Measurements from ENCODE around the gene CDHR5.

CDHR5 gene

GRCh38 chr11:625636-626268 is 997 bp upstream of the CDHR5 start:
- DNase-seq (ENCODE audit: insufficient read length, low spot score) (no peak), FAIRE-seq (no peak)

- FAIRE-seq (no peak), DNase-seq (ENCODE audit: insufficient read length, low spot score) (no peak)
These were observed 603 bp downstream of the CDHR5 start for GRCh38 chr11:623999-624704.

- DNase-seq (ENCODE audit: insufficient read length, low spot score) (no peak), FAIRE-seq (no peak)
These were observed 1.3 kb downstream of the CDHR5 start for GRCh38 chr11:623349-623869.

GRCh38 chr11:621838-622237 is 2.9 kb downstream of the CDHR5 start:
- DNase-seq (ENCODE audit: insufficient read length, low spot score) = no peak
- no peak for FAIRE-seq

- no peak for FAIRE-seq
These were observed 3.6 kb downstream of the CDHR5 start for GRCh38 chr11:620935-621814.

GRCh38 chr11:620201-620600 is 4.6 kb downstream of the CDHR5 start:
- no peak for FAIRE-seq

More at GRCh38 chr11:620935-621814, 3.6 kb downstream of the CDHR5 start:
- no peak for DNase-seq (ENCODE audit: insufficient read length, low spot score)

GRCh38 chr11:619628-620050 is 5.1 kb downstream of the CDHR5 start:
- FAIRE-seq (no peak), DNase-seq (ENCODE audit: insufficient read length, low spot score) (no peak)

More at GRCh38 chr11:620201-620600, 4.6 kb downstream of the CDHR5 start:
- DNase-seq (ENCODE audit: insufficient read length, low spot score) = no peak

- no peak for FAIRE-seq
These were observed 5.7 kb downstream of the CDHR5 start for GRCh38 chr11:618856-619627.

GRCh38 chr11:617912-618682 is 6.7 kb downstream of the CDHR5 start:
- FAIRE-seq (no peak), DNase-seq (ENCODE audit: insufficient read length, low spot score) (no peak)

More at GRCh38 chr11:618856-619627, 5.7 kb downstream of the CDHR5 start:
- no peak for DNase-seq (ENCODE audit: insufficient read length, low spot score)

GRCh38 chr11:617199-617911 is 7.4 kb downstream of the CDHR5 start:
- no peak for FAIRE-seq

GRCh38 chr11:616320-617198 is 8.2 kb downstream of the CDHR5 start:
- DNase-seq (ENCODE audit: insufficient read length, low spot score) = no peak
- FAIRE-seq = no peak

More at GRCh38 chr11:617199-617911, 7.4 kb downstream of the CDHR5 start:
- DNase-seq (ENCODE audit: insufficient read length, low spot score) = no peak

- peak; percentile 98 for DNase-seq (ENCODE audit: insufficient read length, low spot score)
- peak; percentile 99 for FAIRE-seq
These were observed 9.0 kb downstream of the CDHR5 start, which contains the start of gene IRF7 for GRCh38 chr11:615504-616319. Gene IRF7, minus strand, starts transcription at chr11:615950. Its CDS starts 586 bp downstream, at chr11:615364.

GRCh38 chr11:614623-615503 is 9.9 kb downstream of the CDHR5 start:
- FAIRE-seq = no peak
- no peak for DNase-seq (ENCODE audit: insufficient read length, low spot score)

- no peak for FAIRE-seq
- no peak for DNase-seq (ENCODE audit: insufficient read length, low spot score)
These were observed 10.6 kb downstream of the CDHR5 start for GRCh38 chr11:614021-614622.

- DNase-seq (ENCODE audit: insufficient read length, low spot score) (no peak), FAIRE-seq (peak; percentile 68)
These were observed 11.3 kb downstream of the CDHR5 start for GRCh38 chr11:613369-613968.

Measured in GM19239 (cell line).